ENCODE results near the gene SLC44A3. TPM values are rescaled to one million over a fixed set of nuclear protein-coding genes. Genes with fewer than 3 reads are reported as not detected.
"Not testable (repeated sequence)": the region's sequence is repeated elsewhere in the genome, so short reads cannot be mapped to it uniquely, and the experiment has no call there.

The SLC44A3 gene
- total RNA-seq, 1 donor from 2014 or later: 14.6 TPM

DNA sequence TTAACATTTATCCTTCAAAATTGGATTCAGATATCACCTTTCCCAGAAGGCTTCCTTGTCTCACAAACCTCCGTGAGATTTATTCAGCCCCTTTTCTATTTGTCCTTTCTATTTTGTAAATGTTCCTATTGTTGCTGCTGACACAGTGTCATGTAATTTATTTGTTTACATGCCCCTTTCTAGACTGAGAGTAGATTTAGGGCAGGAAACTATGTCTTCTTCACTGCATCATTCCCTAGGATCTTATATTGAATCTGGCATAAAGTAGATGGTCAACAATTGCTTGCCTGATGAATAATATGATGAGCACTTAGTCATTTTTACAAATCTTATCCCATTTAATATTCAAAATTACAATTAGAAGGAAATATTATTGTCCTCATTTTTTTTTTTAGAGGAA, 114.9 kb downstream of the SLC44A3 start:
- TF ChIP-seq, protein P1, sequence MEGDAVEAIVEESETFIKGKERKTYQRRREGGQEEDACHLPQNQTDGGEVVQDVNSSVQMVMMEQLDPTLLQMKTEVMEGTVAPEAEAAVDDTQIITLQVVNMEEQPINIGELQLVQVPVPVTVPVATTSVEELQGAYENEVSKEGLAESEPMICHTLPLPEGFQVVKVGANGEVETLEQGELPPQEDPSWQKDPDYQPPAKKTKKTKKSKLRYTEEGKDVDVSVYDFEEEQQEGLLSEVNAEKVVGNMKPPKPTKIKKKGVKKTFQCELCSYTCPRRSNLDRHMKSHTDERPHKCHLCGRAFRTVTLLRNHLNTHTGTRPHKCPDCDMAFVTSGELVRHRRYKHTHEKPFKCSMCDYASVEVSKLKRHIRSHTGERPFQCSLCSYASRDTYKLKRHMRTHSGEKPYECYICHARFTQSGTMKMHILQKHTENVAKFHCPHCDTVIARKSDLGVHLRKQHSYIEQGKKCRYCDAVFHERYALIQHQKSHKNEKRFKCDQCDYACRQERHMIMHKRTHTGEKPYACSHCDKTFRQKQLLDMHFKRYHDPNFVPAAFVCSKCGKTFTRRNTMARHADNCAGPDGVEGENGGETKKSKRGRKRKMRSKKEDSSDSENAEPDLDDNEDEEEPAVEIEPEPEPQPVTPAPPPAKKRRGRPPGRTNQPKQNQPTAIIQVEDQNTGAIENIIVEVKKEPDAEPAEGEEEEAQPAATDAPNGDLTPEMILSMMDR (IDR thresholded peaks at IDR 0.05; ENCODE audit: insufficient read depth, low read length, poor library complexity, severe bottlenecking): no peak
- Histone ChIP-seq H3K27me3 (ENCODE audit: control insufficient read depth, insufficient read depth, low read length) (no peaks in the 10 kb centered on the region), H3K36me3 (ENCODE audit: control insufficient read depth, insufficient read depth, low read length) (peaks cover 1% of the 10 kb centered on the region), H3K4me3 (ENCODE audit: low read depth, low read length) (no peak overlapping the region)
- no peak for DNase-seq (ENCODE audit: low read depth)

DNA sequence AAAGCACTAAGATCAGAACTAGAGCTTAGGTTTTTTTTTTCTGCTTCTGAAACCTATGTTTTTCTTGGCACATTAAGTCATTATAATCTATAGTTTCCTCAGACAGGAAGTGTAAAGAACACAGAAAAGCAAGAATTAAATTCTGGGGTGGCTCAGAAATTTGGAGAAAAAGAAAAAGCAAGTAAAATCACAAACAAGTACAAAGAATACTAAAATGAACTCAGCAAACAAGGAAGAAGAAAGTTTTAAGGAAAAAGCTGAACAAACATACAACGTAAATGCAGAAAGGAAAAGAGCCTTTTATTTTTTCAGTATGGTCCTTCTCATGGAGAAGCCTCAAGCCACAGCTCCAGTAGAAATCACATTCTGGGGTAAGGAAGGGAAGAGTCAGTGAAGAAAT, 115.3 kb downstream of the SLC44A3 start:
- peaks cover 1% of the 10 kb centered on the region for H3K36me3 ChIP-seq (ENCODE audit: control insufficient read depth, insufficient read depth, low read length)
- DNase-seq (ENCODE audit: low read depth): no peak
- no peak overlapping the region for H3K4me3 ChIP-seq (ENCODE audit: low read depth, low read length)
- TF ChIP-seq, protein P1 (IDR thresholded peaks at IDR 0.05; ENCODE audit: insufficient read depth, low read length, poor library complexity, severe bottlenecking): no peak
- no peaks in the 10 kb centered on the region for H3K27me3 ChIP-seq (ENCODE audit: control insufficient read depth, insufficient read depth, low read length)

DNA sequence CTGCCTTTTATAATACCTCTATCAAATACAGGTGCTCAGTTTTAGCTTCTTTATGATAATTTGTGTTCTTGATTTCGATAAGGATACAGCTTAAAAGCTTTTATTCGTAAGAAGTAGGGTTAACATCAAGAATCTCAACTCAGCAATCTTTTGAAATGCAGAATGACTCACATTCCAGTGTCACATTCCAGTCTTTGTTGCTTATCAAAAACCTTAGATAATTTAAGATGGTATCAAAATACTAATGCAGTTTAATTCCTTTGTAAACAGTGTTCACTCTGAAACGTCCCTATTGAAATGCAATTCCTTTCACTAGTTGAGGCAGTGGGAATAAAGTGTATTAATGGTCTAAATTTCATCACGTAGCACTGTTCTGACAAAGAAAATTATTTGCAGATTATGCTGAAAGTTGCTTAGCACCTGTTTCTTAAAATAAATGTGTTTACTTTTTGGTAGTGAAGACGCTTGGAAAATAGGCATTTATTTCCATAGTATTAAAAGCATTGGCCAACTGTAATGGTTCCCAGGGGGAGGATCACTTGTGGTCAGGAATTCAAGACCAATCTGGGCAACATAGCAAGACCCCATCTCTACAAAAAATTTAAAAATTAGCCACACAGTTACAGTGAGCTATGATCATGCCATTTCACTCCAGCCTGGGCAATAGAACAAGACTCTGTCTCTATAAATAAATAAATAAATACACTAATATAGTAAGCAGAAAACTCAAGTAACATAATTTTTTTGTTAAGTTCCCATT, 116.9 kb downstream of the SLC44A3 start:
- Histone ChIP-seq H3K27me3 (ENCODE audit: control insufficient read depth, insufficient read depth, low read length) (no peaks in the 10 kb centered on the region), H3K36me3 (ENCODE audit: control insufficient read depth, insufficient read depth, low read length) (peaks cover 1% of the 10 kb centered on the region), H3K4me3 (ENCODE audit: low read depth, low read length) (no peak overlapping the region)
- TF ChIP-seq, protein P1 (IDR thresholded peaks at IDR 0.05; ENCODE audit: insufficient read depth, low read length, poor library complexity, severe bottlenecking): no peak
- no peak for DNase-seq (ENCODE audit: low read depth)

DNA sequence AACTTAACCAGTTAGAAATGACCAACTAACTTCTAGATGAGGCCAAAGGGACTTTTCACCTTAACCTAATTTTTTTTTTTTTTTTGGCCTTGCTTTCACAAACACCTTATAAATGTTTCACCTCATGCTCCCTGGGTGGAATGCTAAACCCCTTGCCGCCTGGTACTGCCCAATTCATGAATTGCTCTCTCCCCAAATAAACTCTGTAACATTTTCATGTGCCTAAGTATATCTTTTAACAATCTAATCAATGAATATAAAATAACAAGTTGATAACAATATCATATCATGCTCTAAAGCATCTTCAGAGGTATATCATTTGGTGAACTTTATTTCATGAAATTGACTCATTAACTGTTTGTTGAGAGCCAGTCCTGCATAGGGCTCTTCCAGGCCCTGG, 117.7 kb downstream of the SLC44A3 start:
- TF ChIP-seq, protein P1 (IDR thresholded peaks at IDR 0.05; ENCODE audit: insufficient read depth, low read length, poor library complexity, severe bottlenecking): no peak
- no peaks in the 10 kb centered on the region for H3K27me3 ChIP-seq (ENCODE audit: control insufficient read depth, insufficient read depth, low read length)

DNA sequence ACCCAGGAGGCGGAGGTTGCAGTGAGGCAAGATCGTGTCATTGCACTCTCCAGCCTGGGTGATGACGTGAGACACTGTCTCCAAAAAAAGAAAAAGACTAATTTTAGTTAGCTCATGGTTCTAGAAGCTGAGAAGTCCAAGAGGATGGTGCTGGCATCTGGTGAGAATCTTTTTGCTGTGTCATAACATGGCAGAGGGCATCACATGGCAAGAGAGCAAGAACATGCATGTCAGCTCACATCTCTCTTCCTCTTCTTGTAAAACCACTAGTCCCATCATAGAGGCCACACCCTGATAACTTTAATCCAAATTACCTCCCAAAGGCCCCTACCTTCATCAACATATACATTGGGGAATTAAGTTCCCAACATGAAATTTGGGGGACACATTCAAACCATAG, 120.6 kb downstream of the SLC44A3 start:
- no peak for DNase-seq (ENCODE audit: low read depth)
- H3K4me3 ChIP-seq (ENCODE audit: low read depth, low read length): no peak overlapping the region
- TF ChIP-seq, protein P1 (IDR thresholded peaks at IDR 0.05; ENCODE audit: insufficient read depth, low read length, poor library complexity, severe bottlenecking): no peak
- H3K36me3 ChIP-seq (ENCODE audit: control insufficient read depth, insufficient read depth, low read length): no peaks in the 10 kb centered on the region
- H3K27me3 ChIP-seq (ENCODE audit: control insufficient read depth, insufficient read depth, low read length): no peaks in the 10 kb centered on the region

More for the DNA sequence above, 117.7 kb downstream of the SLC44A3 start:
- Histone ChIP-seq H3K36me3 (ENCODE audit: control insufficient read depth, insufficient read depth, low read length) (peaks cover 1% of the 10 kb centered on the region), H3K4me3 (ENCODE audit: low read depth, low read length) (no peak overlapping the region)
- DNase-seq (ENCODE audit: low read depth): no peak

DNA sequence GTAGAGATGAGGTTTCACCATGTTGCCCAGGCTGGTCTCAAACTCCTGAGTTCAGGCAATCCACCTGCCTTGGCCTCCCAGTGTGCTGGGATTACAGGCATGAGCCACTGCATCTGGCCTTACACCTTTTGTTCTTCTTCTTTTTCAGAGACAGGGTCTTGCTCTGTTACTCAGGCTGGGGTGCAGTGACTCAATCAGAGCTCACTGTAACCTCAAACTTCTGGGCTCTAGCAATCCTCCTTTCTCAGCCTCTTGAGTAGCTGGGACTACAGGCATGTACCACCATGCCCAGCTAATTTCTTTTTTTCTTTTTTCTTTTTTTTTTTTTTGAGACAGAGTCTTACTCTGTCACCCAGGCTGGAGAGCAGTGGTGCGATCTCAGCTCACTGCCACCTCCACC, 121.3 kb downstream of the SLC44A3 start:
- not testable (repeated sequence) for H3K36me3 ChIP-seq (ENCODE audit: control insufficient read depth, insufficient read depth, low read length); DNase-seq (ENCODE audit: low read depth); H3K27me3 ChIP-seq (ENCODE audit: control insufficient read depth, insufficient read depth, low read length); H3K4me3 ChIP-seq (ENCODE audit: low read depth, low read length)
